ENCODE measurements around the gene LRTM2. TPM values are rescaled to one million over a fixed set of nuclear protein-coding genes. Genes with fewer than 3 reads are reported as not detected.

Gene LRTM2
- total RNA-seq, 1 donor from 2014 or later: not detected

DNA sequence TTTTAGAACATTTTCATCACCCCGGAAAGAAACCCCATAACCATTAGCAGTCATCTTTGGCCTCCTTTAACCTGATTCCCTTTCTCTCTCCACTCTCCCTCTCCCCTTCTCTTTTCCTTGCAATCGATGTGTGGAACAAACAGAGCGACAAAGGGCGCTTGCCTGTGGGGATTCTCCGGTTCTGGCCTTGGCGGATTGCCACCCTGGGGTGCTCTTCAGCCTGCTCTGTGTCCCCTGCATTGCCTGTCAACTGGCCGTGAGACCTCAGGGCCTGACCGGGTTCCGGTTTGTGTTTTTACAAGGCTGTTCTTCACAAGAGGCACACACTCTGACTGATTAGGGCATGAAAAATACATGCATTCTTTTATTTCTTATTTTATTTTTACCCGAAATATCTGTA is 27.8 kb downstream of the LRTM2 start:
- intact Hi-C loops (cut with micrococcal nuclease): no loop called here
- DNase-seq (no peak), ATAC-seq (no peak)

DNA sequence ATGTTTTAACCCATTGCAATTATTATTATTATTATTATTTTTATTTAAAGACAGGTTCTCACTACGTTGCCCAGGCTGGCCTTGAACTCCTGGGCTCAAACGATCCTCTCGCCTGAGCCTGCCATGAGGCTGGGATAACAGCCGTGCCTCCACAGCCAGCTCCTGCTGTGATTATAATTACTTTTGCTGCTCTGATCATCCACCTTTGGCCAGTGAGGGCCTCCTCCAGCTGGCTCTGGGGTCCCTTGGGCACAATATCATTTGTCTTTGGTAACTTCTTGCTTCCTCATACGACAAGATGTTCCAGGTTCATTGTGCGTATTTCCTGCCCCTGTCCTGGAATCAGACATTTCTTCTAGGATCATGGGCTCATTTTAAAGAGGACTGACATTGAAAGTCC is 28.4 kb downstream of the LRTM2 start:
- intact Hi-C loops (cut with micrococcal nuclease): no loop called here
- DNase-seq: no peak
- ATAC-seq: no peak

DNA sequence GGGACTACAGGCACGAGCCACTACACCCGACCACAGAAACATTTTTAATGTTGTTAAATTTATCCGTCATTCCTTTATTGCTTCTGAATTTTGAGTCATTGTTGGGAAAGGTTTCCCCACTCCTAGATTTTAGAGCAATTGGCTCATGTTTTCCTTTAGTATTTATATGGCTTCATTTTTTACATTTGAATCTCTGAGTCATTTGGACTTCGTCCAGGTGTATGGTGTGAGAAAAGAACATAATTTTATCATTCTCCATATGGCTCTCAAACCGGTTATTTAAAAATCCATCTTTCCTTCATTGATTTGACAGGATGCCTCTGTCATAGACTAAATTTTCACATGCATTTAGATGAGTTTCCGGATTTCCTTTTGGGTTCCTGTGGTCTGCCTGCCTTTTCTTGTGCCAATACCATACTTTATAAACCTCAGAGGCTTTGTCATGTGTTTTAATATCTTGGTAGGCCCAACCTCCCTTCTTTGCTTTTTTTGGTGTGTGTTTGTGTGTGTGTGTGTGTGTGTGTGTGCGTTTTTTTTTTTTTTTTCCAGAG is 30.9 kb downstream of the LRTM2 start:
- intact Hi-C loops (cut with micrococcal nuclease): no loop called here

GRCh38 chr12:1852076-1852475 is 31.7 kb downstream of the LRTM2 start:
- intact Hi-C loops (cut with micrococcal nuclease): no loop called here
- DNase-seq (no peak), ATAC-seq (no peak)

More for the DNA sequence above, 30.9 kb downstream of the LRTM2 start:
- no peak for ATAC-seq
- DNase-seq: no peak

DNA sequence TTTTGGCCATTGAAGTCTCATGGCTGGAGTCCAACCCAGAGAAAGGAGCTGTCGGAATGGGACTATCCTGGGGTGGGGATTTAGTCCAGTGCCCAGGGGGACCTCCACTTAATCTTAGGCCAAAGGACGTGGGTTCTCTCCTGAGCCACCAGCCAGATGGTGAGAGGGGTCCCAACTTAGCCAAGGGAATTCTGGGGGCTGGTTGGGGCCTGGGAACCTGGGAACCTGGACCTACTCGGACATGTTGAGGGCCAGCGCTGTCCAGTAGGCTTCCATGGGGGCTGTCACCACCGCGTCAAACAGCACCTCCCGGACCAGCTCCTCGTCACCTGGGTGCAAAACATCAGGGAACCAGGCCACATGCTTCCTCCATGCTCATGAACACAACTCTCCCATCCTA is 33.4 kb downstream of the LRTM2 start:
- DNase-seq (no peak), ATAC-seq (no peak)
- intact Hi-C loops (cut with micrococcal nuclease): no loop called here

DNA sequence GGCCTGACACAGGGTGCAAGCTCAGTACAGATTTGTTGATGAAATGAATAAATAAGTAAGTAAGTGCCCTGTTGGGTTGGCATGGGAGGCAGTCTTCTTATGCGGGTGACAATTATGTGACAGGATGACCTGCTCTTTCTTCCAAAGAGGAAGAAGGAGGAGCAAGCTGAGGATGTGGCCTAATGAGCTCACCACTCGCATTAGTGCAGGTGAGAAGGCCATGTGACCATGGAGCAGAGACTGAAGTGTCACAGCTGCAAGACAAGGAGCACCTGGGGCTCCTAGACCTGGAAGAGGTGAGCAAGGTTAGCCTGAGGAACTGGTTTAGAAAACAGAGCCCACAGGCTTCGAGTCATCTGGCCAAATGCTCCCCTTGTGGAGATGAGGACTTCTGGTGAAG is 34.9 kb downstream of the LRTM2 start:
- ATAC-seq (no peak), DNase-seq (no peak)
- intact Hi-C loops (cut with micrococcal nuclease): no loop called here

GRCh38 chr12:1857086-1857485 is 36.7 kb downstream of the LRTM2 start:
- ATAC-seq (no peak), DNase-seq (no peak)
- intact Hi-C loops (cut with micrococcal nuclease): no loop called here

DNA sequence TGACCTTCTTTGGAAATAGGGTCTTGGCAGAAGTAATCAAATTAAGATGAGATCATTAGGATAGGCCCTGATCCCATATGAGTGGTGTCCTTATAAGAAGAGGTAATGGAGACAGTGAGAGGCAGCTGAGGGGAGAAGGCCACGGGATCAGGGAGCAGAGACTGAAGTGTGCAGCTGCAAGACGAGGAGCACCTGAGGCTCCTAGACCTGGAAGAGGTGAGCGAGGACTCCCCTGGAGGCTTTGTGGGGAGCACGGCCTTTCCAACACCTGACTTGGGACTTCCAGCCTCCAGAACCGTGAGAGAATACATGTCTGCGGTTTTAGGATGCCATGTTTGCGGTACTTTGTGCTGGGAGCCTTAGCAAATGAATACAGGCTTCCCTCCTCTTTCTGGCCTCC is 37.5 kb downstream of the LRTM2 start:
- ATAC-seq: no peak
- intact Hi-C loops (cut with micrococcal nuclease): no loop called here
- DNase-seq: no peak

- DNase-seq (no peak), ATAC-seq (no peak)
- intact Hi-C loops (cut with micrococcal nuclease): no loop called here
These were observed 38.1 kb downstream of the LRTM2 start for GRCh38 chr12:1858456-1858855.

DNA sequence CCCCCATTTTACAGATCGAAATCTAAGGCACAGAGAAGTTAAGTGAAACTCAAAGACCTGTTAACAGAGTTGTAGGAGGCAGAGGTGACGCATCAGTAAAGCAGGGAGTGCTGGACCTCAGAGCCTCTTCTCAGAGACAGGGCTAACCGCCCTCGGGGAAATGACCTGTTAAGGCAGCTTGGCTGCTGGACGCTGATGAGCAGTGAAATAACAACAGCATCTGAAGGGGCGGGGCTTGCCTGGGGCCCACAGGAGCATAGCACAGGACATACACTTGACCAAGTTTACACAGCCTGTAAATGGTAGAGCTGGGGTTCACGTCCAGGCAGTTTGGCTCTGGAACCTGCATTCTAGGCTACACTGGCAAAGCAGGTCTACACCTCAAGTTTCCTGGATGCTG is 39.3 kb downstream of the LRTM2 start:
- intact Hi-C loops (cut with micrococcal nuclease): no loop called here
- DNase-seq: no peak
- ATAC-seq: no peak

DNA sequence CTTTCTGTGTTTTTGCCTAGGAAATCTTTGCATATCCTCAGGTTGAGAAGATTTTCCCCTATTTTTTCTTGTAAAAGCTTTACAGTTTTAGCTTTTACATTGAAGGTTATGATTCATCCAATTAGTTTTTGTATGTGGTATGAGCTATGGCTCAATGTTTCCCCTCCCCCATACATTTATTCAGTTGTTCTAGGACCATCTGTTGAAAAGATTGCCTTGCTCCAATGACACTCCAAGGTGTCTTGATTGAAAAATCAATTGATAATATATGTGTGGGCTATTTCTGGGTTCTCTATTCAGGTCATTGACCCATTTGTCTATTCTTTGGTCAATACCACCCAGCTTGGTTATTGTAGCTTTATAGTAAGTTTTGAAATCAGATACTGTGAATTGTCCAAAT is 42.6 kb downstream of the LRTM2 start:
- ATAC-seq (no peak), DNase-seq (no peak)
- intact Hi-C loops (cut with micrococcal nuclease): no loop called here

GRCh38 chr12:1863823-1864222 is 43.5 kb downstream of the LRTM2 start:
- intact Hi-C loops (cut with micrococcal nuclease): no loop called here
- ATAC-seq (no peak), DNase-seq (no peak)

GRCh38 chr12:1864456-1864855 is 44.1 kb downstream of the LRTM2 start:
- intact Hi-C loops (cut with micrococcal nuclease): no loop called here
- DNase-seq (no peak), ATAC-seq (no peak)

DNA sequence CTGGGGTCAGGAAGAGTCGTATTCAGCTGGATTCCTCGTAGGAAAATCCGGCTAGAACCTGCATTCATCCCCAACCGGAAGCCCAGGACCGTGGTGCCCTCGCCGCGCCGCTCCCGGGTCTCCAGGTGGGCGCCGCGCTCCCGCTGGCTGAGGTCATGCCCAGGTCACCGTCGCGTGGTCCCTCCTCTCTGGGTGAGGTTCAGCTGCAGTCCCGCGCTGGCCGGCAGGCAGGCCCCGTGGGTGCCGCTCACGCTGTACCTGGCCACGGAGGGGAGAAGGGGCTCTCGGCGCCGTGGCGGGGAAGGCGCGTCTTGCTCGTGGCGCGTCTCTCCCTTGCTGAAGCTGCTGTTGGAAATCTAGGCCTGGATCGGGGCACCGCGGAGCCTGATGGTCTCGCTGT is 44.5 kb downstream of the LRTM2 start:
- ATAC-seq: no peak
- intact Hi-C loops (cut with micrococcal nuclease): no loop called here
- no peak for DNase-seq

DNA sequence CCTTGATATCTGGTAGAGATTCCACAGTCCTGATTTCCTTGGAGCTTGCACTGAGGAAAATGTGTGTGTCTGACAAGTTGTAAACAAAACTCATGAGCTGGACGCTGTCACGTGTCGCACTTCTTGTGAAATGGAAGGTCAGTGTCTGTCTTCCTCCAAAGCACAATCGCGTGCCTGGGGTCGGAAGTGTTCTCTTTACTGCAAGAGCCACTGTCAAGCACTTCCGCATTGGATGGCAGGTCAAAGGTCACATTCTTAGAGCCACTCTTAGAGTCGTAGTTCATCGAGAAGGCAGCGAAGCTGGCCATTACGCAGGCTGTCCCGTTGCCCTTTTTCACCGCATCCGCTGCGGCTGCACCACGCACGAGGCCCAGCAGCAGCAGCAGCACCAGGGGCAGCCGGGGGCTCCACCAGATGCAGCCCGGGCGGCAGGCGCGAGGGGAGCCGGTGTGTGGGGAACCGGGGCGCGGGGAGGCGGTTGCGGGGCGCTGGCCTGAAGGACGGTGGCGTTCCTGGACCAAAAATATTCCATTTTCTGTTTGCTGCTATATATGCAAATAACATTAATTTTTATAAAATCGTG is 45.0 kb downstream of the LRTM2 start:
- no peak for DNase-seq
- intact Hi-C loops (cut with micrococcal nuclease): no loop called here
- no peak for ATAC-seq

GRCh38 chr12:1869145-1869544 is 48.8 kb downstream of the LRTM2 start:
- DNase-seq (no peak), ATAC-seq (no peak)
- intact Hi-C loops (cut with micrococcal nuclease): no loop called here

- DNase-seq (no peak), ATAC-seq (no peak)
- intact Hi-C loops (cut with micrococcal nuclease): no loop called here
These were observed 49.7 kb downstream of the LRTM2 start for GRCh38 chr12:1870086-1870485.

DNA sequence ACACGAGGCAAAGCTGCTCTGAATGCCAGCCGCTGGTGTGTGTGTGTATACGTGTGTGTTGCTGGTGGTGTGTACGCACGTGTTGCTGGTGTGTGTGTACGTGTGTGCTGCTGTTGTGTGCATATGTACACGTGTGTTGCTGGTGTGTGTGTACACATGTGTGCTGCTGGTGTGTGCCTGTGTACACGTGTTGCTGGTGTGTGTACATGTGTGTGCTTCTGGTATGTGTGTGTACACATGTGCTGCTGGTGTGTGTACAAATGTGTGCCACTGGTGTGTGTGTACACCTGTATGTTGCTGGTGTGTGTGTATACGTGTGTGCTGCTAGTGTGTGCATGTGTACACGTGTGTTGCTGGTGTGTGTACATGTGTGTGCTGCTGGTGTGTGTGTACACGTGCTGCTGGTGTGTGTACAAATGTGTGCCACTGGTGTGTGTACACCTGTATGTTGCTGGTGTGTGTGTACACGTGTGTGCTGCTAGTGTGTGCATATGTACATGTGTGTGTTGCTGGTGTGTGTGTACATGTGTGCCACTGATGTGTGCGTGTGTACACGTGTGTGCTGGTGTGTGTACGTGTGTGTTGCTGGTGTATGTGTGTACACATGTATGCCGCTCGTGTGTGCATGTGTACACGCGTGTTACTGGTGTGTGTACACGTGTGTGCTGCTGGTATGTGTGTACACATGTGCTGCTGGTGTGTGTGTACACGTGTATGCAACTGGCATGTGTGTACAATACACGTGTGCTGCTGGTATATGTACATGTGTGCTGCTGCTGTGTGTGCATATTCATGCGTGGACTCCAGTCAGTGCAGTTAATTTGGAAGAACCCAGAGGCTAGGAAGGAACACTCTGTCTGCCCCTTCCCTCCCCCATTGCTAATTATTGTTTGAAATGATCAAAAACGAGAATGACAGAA is 50.9 kb downstream of the LRTM2 start:
- intact Hi-C loops (cut with micrococcal nuclease): no loop called here
- DNase-seq (no peak), ATAC-seq (no peak)

- intact Hi-C loops (cut with micrococcal nuclease): no loop called here
- ATAC-seq (no peak), DNase-seq (no peak)
These were observed 51.6 kb downstream of the LRTM2 start for GRCh38 chr12:1872001-1872400.

GRCh38 chr12:1872448-1872847 is 52.1 kb downstream of the LRTM2 start:
- no peak for ATAC-seq
- DNase-seq: no peak
- intact Hi-C loops (cut with micrococcal nuclease): no loop called here

Measured in left ventricle myocardium superior (tissue), 1 donor.